Smooth muscle cell (in vitro differentiated cells): Measurements from ENCODE around the gene CBLC. TPM values are rescaled to one million over a fixed set of nuclear protein-coding genes. Genes with fewer than 3 reads are reported as not detected.

Experiments
- DNase-seq: peaks from one replicate; lab custom pipeline; 2025; ENCODE audit not compliant: unreplicated experiment; lab: John Stamatoyannopoulos, UW
- H2AFZ ChIP-seq: fragments of 200-600 bp; sonication (generic); 2 replicates; pipeline ENCODE4 v1.6.0; 2016; ENCODE audit warnings: antibody characterized with exemption, low read depth, mild to moderate bottlenecking
- H3F3A ChIP-seq: fragments of 200-600 bp; sonication (generic); 2 replicates; pipeline ENCODE4 v1.6.0; 2017; ENCODE audit warnings: antibody characterized with exemption, low read depth
- H3K27ac ChIP-seq: fragments of 200-600 bp; sonication (generic); 2 replicates; pipeline ENCODE4 v1.5.1; 2016; ENCODE audit warnings: low read depth, mild to moderate bottlenecking
- H3K27me3 ChIP-seq: fragments of 200-600 bp; sonication (generic); 2 replicates; pipeline ENCODE4 v1.6.1; 2016; ENCODE audit warnings: low read depth, mild to moderate bottlenecking
- H3K36me3 ChIP-seq: fragments of 200-600 bp; sonication (generic); 2 replicates; pipeline ENCODE4 v1.5.1; 2016; ENCODE audit warnings: low read depth
- H3K4me1 ChIP-seq: fragments of 200-600 bp; sonication (generic); 2 replicates; pipeline ENCODE4 v1.5.1; 2016; ENCODE audit warnings: low read depth
- H3K4me2 ChIP-seq: fragments of 200-600 bp; sonication (generic); 2 replicates; pipeline ENCODE4 v1.6.0; 2016; ENCODE audit warnings: mild to moderate bottlenecking
- H3K4me3 ChIP-seq: fragments of 200-600 bp; sonication (generic); 2 replicates; pipeline ENCODE4 v1.5.1; 2016; ENCODE audit warnings: mild to moderate bottlenecking
- H3K79me2 ChIP-seq: fragments of 200-600 bp; sonication (generic); 2 replicates; pipeline ENCODE4 v1.6.0; 2016; ENCODE audit warnings: low read depth, mild to moderate bottlenecking
- H3K9ac ChIP-seq: fragments of 200-600 bp; sonication (generic); 2 replicates; pipeline ENCODE4 v1.6.0; 2016; ENCODE audit warnings: low read depth
- H3K9me3 ChIP-seq: fragments of 200-600 bp; sonication (generic); replicated peaks from 2 replicates; pipeline ENCODE4 v1.5.1; 2016; ENCODE audit warnings: low read depth
- H4K20me1 ChIP-seq: fragments of 200-600 bp; sonication (generic); 2 replicates; pipeline ENCODE4 v1.6.0; 2016; ENCODE audit warnings: low read depth
- CTCF ChIP-seq: fragments of 200-600 bp; sonication (generic); IDR thresholded peaks from 2 replicates; pipeline ENCODE4 v1.5.1; 2017; ENCODE audit warnings: borderline replicate concordance, mild to moderate bottlenecking, antibody characterized with exemption; ENCODE audit not compliant: insufficient read depth, poor library complexity, severe bottlenecking
- WGBS: methylation state at CpG from one replicate; pipeline ENCODE4 v1.1.7; 2016; ENCODE audit warnings: low lambda C conversion rate; 5-methylcytosine and 5-hydroxymethylcytosine counted together
- polyA plus RNA-seq: library from polyadenylated mRNA; unstranded; fragments of >200 nt; fragmentation: Nextera tagmentation; extraction: Ambion mirVana; gene quantifications from 2 replicates; pipeline ENCODE4 v1.2.1, GENCODE V29; 2016
- total RNA-seq: library from RNA; depleted of rRNA; stranded (reverse); fragments of >200 nt; gene quantifications from 2 replicates; pipeline ENCODE4 v1.2.3, GENCODE V29; 2014

CBLC gene
- total and polyA plus RNA-seq, 2 experiments from 2014 or later, result 0.40 to 0.87 TPM

- Histone ChIP-seq H3K27ac (no peak overlapping the region), H3K27me3 (no peaks in the 10 kb centered on the region), H4K20me1 (no peaks in the 10 kb centered on the region), H3K4me3 (no peak overlapping the region), H3F3A (no peaks in the 10 kb centered on the region), H3K36me3 (no peaks in the 10 kb centered on the region), H2AFZ (no peak overlapping the region), H3K9ac (no peak overlapping the region), H3K4me2 (no peak overlapping the region), H3K79me2 (no peaks in the 10 kb centered on the region), H3K4me1 (peaks cover 15% of the 10 kb centered on the region), H3K9me3 (no peaks in the 10 kb centered on the region)
- no peak for TF ChIP-seq CTCF
- WGBS, result 77% methylated on average over 12 of the region's 13 CpGs
- DNase-seq, result no peak
These were observed 32.8 kb downstream of the CBLC start for GRCh38 chr19:44810234-44811121.

GRCh38 chr19:44811122-44811419 is 33.4 kb downstream of the CBLC start:
- TF ChIP-seq CTCF, result no peak
- no peak overlapping the region for H3K4me3 ChIP-seq
- H3K9me3 ChIP-seq, result no peaks in the 10 kb centered on the region

GRCh38 chr19:44812142-44812718 is 34.5 kb downstream of the CBLC start:
- Histone ChIP-seq H3K4me1 (peaks cover 15% of the 10 kb centered on the region), H3K79me2 (no peaks in the 10 kb centered on the region), H3K36me3 (no peaks in the 10 kb centered on the region), H2AFZ (no peak overlapping the region), H3K9ac (no peak overlapping the region), H3K4me3 (no peak overlapping the region), H3K27me3 (no peaks in the 10 kb centered on the region), H3F3A (no peaks in the 10 kb centered on the region), H3K9me3 (no peaks in the 10 kb centered on the region), H3K4me2 (no peak overlapping the region), H4K20me1 (no peaks in the 10 kb centered on the region), H3K27ac (no peak overlapping the region)
- no peak for DNase-seq
- TF ChIP-seq CTCF, result no peak
- 93% methylated on average over 28 of the region's 28 CpGs for WGBS

More at GRCh38 chr19:44811122-44811419, 33.4 kb downstream of the CBLC start:
- H3K79me2 ChIP-seq, result no peaks in the 10 kb centered on the region
- no peak overlapping the region for H3K9ac ChIP-seq
- H2AFZ ChIP-seq, result no peak overlapping the region
- no peak overlapping the region for H3K4me2 ChIP-seq
- H3K27ac ChIP-seq, result no peak overlapping the region
- no peaks in the 10 kb centered on the region for H3K27me3 ChIP-seq
- H3K36me3 ChIP-seq, result no peaks in the 10 kb centered on the region
- DNase-seq, result no peak
- 100% methylated on average over 7 of the region's 7 CpGs for WGBS
- no peaks in the 10 kb centered on the region for H4K20me1 ChIP-seq
- H3K4me1 ChIP-seq, result peaks cover 15% of the 10 kb centered on the region
- H3F3A ChIP-seq, result no peaks in the 10 kb centered on the region
